DMS53 (cell line): ENCODE measurements around the gene HOXB6.

Experiments used
- DNase-seq: peaks from one replicate; lab custom pipeline; 2025; lab: John Stamatoyannopoulos, UW

HOXB6 gene

DNA sequence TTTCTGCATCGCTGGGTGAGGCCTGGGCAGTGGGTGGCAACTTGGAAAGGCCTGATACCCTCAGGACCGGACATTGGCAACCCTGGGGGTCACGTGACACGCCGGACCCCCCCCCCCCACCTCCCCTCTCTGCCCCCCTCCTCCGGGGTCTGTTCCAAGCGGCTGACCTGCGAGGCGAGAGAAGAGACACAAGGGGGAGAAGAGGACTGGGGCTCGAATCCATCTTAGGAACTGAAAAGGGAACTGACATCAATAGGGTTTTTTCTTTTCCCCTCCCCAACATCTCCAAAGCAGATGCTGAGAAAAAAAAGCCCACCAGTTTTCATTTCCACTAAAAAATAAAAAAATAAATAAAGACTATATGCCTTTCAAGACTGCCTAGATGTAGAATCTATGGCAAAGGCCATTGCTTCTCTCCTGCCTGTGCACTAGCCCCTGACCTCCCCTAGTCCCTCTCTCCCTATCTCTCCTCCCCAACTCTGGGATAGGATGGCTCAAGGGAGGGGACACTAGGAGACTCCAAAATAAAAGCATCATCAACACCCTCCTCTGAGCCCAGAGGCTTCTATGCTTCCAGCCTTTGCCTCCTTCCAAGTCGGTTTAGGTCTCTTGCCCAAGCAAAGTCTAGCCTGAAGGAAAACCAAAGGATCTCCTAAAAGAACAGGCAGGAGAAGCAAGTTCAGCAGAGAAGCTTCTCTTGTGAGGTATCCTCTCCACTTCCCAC lies 52.2 kb downstream of the HOXB6 start:
- no peak for DNase-seq

DNA sequence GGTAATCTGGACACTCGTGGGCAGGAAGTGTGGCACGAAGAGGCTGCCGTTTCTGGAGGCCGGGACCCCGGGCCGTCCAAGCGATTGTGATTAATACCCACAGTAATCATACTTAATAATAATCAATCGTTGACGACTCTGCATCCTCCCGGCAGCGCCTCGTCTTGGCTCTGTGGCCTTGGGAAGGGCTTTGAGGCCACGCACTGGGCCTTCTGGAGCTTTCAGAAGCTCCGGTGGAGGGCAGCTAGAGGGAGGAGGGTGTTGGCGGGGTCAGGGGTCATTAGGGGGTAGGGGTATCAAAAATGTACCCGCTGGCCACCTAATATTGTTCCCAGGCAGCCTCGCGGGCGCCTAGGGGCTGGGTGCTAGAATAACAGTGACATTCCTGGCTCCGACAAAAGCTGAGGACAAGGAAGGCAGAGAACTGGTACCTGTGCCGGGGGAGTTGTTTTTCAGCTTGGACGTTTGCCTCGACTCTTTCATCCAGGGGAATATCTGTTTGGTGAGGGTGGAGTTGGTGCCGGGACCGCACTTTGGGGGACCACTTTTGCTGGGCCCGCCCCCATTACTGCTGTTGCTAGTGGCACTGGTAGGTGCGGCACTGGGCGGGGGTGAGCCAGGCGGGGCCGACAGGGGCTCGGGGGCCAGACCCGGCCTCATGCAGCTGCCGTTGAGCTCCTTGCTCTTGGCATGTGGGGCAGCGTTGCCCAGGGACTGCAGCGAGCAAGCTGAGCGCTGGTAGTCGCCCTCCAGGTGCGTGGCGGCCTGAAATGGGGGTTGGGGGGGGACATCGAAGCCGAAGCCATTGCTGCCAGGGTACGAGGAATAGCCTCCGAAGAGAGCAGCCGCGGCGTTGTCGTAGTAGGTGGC lies 53.0 kb downstream of the HOXB6 start:
- DNase-seq = no peak

DNA sequence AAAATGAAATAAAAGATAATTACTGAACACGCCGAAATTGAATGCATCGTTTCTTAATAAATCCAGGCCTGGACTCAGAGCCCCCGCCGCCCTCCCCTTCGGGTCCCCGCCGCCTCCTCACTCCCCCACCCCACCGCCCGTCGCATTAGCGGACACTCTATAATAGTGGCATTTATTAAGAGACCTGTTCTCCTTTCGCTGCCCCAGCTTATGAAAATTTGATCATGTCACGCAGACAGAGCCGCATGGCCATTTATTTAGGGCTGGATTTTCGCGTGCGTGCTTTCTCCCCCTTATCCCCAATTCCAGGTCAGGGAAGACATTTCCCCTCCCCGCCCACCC lies 53.6 kb downstream of the HOXB6 start:
- DNase-seq = no peak

DNA sequence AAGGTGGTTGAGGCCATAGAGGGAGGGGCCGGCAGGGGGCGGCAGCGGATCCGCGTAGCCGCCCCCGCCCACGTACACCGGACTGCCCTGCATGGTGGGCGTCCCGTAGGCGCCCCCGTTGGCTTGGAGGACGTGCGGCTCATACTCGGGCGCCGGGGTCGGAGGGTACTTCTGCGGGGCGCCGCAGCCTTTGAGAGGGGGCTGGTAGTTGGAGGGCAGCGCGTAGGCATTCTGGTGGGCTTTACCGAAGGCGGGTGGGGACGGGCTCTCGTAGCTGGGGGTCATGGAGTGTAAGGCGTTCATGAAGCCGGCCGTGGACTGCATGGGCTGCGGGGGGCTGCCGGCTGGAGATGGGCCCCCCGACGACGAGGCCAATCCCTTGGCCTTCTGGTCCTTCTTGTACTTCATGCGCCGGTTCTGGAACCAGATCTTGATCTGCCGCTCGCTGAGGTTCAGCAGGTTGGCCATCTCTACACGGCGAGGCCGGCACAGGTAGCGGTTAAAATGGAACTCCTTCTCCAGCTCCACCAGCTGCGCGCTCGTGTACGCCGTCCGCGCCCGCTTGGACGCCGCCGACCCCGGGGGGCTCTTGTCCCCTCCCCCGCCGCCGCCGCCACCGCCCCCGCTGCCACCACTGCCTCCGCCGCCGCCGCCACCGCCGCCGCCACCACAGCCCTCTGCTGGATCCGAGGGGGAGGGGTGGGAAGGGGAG lies 54.1 kb downstream of the HOXB6 start:
- DNase-seq = no peak

DNA sequence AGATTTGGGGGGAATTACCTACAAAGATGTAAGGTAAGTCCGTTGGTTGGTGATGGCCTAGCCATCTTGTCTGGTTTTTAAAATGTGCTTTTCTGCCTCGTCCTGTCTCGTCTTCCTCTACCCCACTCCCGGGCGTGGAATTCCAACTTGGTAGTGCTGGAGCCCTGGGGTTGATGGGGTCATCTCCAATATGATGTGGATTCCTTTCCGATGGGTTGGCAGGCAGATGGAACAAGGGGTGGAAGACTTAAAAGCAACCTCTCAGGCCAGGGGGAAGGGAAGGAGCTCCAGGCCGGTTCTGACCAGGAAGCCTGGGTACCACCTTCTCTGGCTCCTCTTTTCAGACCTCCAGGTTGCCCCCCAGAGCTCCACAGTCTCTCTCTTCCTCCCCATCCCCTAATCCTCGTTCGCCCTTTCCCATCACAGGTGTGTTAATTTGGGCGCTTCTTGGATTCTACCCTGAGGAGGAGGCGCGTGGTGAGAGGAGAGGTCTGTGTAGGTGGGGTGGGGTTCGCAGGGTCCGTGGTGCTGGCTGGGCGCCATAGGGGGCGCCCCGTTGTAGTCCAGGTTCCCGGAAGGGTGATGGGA lies 54.8 kb downstream of the HOXB6 start:
- DNase-seq = no peak

DNA sequence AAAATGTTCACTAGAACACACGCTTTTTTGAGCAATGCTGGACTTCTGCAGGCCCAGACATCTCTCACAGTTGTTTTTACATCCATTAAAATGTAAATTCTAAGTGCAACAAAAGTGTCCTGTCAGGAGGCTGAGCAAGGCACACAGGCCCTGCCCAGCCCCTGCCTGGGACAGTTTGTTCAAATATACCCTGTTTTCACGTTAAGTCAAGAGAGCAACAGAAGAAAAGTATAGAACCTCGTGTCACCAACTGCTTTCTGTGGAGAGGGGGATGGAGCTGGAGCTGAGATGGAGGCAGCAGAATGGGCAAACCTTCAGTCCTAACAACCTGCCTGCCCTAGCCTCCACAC lies 55.5 kb downstream of the HOXB6 start:
- DNase-seq = no peak

DNA sequence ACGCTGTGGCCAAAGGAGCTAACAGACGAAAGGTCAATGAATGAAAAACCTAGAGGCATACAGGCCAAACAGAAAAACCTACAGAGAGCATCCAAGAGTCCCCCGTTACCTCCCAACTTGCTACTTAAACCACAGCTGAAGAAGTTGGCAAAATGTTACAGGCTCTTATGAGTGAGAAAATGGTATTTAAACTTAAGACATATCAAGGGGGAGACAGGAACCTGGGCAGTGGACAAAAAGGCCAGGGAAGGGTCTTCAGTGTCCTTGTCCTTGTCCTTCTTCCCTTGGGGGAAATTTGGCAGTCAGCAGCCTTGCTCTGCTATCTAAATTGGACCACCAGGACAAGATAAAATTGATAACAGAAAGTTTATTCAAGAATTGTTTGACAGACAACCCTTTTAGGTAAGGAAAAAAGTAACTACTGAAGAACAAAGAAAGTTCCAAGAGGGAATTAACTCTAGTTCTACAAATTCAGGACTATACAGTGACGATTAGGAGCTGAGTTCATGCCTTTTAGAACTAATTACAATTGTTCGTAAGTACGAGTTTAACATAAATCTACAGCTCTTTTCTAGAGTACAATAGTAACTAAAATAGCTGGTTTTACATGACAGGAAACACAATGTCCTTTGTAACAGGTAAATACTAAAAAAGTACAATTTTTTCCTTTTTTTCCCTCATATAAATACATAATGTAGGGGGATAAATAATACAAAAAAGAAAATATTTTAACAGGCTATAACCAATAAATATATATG lies 56.1 kb downstream of the HOXB6 start:
- DNase-seq = no peak

DNA sequence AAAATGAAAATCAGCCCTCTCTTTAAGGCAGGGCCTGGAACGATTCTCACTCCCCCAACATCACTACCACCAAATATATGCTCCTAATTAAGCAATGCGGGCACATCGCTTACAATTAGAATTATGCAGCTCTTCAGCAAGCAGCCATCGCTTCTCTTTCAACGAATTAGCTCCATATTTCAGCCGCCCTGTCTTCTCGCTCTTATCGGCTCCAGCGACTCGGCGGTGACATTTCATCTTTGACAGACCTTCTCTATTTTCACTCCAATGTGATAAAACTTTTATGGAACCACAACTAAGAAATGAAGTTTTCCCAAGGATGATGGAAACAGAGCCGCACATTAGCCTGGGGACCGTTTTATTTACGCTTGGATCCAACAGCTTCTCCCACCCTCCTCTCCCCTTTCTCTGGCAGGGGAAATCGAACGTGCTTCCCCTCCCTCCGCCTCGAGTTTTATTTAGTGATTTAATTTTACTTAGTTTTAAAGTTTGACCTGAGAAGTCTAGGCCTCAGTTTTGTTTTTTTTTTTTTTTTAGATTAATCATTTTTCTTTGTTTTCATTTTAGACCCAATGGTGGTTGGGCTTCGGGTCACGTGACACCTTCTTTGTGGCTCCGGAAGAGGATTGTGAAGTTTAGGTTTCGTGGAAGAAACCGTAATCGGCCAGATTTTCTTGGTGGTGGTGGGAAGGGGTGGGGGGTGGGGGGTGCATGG lies 56.8 kb downstream of the HOXB6 start:
- DNase-seq = no peak

DNA sequence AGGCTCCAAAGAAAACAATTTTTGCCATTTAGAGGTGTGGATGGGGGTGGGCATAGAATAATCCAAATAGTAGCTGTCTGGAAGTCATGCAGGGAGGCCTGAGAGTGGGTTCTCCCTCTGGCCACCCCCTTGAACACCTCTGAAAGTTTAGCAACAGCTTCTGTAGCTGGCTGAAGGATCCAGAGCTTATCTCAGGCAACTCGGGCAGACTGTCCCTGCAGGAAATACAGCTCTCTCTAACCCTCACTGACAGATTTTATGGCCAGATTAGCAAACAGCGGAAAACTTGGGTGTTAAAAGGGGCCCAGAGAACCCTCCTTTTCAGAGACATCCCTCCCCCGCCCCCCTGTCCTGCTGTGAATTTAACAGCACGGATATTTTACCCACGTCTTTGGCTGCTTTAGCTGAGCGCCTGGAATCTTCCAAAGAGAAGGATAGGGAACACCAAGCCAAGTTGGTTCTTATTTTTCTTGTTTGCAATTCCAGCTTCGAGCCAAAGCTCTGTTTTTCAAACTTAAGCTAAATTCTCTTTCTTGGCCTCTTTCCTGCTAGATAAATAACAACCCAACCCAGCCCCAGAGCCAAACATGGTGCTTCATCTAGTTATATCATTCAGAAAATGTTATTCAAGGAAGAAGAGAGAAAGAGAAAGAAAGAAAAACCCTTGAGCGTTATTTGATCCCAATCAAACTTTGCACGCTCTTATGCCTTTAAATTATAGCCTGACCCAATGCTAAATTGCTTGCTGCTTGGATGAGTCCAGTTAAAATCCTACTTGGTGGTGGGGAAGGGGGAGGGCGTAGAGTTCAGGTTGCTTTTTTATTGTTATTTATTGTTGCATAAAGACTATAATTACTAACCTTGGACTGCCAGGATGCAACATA lies 57.6 kb downstream of the HOXB6 start:
- DNase-seq = no peak

DNA sequence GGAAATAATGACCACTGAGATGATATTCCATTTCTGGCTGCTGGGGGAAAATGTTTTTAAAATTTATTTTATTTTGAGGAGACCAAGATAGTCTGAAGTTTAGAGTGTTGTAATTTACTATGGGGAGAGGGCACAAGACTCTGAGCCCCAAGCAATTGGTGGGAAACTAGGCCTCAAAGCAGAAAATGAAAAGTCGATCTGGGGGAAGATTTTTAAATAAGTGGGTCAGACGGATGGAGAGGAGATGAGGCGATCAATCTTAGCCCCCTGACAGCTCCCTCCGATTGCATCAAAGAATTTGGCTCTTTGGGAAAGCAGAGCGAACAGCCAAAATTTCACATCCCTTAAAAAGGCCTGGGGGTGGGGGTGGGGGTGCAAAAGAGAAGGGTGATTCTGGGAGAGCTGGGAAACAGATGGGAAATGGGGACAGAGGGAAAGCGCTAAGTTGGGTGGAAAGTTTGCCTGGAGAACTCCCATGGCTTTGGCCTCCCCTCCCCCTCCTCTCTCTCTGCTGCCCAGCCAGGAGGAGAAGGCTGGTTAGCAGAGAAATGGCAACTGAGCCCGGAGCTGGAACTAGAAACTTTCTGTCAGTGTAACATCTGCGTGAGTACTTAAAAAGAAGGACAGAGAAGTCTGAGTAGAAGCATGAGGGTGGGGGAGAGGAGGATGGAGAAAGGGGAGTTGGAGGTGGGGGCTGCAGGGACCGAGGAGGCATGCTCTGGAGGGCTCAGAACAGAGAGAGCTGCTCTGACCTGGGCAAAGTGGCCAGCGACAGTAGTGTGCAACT lies 58.5 kb downstream of the HOXB6 start:
- DNase-seq = no peak
